GM15510 (cell line): ENCODE results near the gene ST6GAL1.
A peak's percentile ranks its signal among the peaks of the same experiment; 100 is the strongest.

Experiments used
- POLR2A ChIP-seq: IDR thresholded peaks from 3 replicates; pipeline ENCODE4 v1.6.1; 2011; ENCODE audit warnings: borderline replicate concordance; ENCODE audit not compliant: insufficient read length; ENCODE audit errors: extremely low read depth

The ST6GAL1 gene

DNA sequence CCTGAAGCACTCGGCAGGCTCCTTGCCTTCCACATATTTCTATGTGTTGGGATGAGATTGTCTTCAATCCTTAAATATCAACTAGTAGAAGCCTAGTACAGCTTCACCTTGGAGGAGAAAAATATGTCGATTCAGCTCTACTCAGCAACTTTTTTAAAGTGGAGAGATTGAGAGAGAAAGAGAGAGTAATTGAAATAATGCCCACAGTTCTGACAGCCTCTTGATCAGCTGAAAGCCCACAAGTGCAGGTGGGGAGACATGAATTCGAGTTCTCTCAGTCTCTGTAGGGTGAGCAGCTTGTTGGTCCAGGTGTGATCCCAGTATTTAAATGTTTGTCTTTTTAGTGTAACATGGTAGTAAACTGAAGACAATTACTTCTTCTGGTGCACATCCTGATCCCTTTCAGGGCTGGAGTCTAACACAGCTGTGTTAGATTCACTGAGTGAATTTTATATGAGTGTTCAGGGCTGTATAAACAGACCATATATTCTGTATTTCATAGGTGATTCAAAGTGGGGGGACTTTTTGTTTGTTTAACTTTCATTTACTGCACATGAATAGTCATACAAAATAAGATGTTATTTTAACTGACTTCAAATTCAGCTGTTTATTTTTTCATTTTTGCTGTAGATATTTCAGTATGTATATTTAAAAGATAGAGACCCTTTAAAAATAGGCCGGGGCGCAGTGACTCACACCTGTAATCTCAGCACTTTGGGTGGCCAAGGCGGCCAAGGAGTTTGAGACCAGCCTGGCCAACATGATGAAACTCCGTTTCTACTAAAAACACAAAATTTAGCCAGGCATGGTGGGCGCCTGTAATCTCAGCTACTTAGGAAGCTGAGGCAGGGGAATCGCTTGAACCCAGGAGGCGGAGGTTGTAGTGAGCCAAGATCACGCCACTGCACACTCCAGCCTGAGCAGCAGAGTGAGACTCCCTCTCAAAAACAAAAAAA, 64.0 kb downstream of the ST6GAL1 start:
- no peak for TF ChIP-seq POLR2A

DNA sequence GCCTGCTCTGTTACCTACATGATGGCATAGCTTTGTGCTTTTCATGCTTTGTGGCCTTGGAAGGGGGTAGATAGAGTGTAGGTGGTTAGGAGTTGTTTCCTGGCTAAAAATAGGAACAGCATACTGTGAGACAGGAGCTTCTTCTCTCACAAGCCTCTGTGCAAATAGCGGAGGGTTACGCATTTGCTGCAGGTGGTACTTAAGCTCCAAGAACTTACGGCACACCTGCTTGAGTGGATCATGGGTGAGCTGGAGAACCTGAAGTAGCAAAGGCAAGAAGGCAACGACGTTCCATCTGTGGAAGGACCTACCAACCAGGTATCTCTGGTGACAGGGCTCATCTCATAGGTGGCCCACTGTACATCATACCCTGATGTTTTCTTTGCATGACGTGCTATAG, 66.0 kb downstream of the ST6GAL1 start:
- peak; percentile 50 for TF ChIP-seq POLR2A

DNA sequence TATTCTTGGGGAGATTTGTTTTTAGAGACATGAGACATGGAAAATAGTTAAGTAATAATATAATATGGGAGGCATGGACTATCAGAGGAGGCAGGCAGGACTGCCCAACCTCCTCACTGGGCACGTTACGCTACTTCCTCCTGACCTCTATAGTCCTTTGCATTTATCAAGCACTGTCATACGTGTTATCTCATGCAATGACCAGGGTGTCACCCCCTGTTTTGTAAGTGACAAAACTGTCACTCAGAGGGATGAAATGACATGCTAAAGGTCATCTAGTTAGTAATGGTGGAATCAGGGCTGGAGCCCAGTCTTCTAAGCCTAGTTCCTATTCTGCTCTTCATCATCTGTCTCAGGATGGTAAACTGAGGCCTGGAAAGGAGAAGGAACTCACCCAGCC, 66.7 kb downstream of the ST6GAL1 start:
- TF ChIP-seq POLR2A: no peak

DNA sequence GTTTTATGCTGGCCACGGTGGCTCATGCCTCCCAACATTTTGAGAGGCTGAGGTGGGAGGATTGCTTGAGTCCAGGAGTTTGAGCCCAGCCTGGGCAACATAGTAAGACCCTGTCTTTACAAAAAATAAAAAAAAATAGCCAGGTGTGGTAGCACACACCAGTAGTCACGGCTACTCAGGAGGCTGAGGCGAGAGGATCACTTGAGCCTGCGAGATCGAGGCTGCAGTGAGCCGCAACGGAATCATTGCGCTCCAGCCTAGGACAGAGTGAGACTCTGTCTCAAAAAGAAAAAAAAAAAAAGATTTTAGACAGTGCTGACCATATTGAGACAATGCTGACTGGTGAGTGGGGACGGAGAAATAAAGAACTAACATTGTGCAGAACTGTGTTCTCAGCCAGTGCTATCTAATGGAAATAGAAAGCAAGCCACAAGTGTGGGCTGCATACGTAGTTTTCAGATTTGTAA, 67.2 kb downstream of the ST6GAL1 start:
- TF ChIP-seq POLR2A: no peak

DNA sequence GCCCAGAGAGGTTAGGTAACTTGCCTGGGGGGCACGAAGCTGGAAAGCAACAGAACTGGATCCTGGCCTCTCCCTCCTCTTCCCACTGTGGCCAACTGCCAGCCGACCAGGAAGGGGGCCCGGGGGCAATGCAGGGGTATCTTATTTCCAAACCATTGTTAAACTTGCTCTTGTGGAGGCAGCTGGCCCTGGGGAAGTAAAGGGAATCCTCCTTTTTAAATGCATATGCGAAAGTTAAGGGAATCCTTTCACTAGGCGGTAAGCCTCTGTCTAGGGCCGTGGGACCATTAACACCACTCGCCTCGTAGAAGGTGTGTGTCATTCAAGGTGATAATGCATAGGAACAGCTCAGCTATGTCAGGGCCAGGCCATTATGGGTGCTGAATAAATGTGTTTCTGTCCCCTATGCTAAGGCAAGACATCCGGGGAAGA, 68.6 kb downstream of the ST6GAL1 start:
- no peak for TF ChIP-seq POLR2A

DNA sequence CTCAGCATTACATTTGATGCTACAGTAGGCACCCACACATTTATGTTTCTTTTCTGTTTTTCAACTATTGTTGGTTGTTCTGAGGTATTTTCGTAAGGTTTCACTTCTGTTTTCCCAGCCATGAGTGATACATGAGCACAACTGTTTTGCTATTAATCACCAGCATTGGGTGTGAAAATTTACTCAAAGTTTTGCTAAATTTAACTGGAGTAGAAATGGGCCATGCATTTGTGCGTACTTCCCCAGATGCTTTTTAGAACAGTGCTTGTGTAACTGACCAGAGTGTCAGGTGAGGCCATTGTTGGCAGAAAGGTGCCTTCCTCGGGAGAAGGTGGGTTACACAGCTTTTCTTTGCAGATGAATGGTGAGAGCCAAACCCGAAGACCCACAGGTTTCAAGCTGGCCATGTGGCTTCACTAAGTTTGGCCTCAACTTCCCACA, 70.4 kb downstream of the ST6GAL1 start:
- TF ChIP-seq POLR2A: no peak

DNA sequence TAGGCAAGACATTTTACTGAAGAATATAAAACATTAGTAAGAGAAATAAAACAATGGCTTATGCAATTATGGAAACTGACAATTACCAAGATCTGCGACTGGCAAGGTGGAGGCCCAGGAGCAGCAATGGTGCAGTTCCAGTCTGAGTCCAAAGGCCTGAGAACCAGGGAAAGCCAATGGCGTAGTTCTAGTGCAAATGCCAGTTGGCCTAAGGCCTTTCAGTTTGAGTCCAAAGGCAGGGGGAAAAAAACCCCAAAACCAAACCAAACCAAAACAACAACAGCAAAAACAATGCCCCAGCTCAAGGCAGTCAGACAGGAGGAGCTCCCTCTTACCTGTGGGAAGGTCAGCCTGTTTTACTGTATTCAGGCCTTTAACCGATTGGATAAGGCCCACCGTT, 72.6 kb downstream of the ST6GAL1 start:
- no peak for TF ChIP-seq POLR2A

DNA sequence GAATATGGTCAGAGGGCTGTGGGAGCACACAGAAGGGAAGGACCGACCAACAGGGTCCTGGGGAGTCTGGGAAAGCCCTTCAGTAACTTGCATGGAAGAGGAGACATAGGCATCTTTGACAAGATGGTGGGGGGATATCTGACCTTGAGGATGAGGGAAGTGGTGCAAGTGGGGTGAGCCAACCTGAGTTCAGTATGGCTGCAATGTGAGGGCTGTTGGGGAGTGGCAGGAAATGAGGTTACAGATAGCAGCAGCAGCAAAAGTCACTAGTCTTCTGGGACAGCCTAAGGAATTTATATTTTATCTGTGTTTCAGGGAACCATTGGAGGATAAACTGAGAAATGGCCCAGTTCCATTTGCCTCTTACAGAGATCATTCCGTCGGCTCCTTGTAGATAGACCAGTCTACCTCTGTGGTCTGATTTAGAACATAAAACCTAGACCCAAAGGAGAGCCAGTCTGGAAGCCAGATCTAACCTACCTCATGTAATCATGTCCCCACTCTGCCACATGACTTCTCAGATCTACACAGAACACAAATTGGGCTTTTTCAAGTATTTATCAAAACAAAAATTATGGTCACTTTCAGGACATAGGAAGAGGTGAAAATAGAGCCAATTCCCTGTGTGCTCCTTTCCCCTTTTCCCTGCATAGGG, 75.6 kb downstream of the ST6GAL1 start:
- TF ChIP-seq POLR2A: no peak

DNA sequence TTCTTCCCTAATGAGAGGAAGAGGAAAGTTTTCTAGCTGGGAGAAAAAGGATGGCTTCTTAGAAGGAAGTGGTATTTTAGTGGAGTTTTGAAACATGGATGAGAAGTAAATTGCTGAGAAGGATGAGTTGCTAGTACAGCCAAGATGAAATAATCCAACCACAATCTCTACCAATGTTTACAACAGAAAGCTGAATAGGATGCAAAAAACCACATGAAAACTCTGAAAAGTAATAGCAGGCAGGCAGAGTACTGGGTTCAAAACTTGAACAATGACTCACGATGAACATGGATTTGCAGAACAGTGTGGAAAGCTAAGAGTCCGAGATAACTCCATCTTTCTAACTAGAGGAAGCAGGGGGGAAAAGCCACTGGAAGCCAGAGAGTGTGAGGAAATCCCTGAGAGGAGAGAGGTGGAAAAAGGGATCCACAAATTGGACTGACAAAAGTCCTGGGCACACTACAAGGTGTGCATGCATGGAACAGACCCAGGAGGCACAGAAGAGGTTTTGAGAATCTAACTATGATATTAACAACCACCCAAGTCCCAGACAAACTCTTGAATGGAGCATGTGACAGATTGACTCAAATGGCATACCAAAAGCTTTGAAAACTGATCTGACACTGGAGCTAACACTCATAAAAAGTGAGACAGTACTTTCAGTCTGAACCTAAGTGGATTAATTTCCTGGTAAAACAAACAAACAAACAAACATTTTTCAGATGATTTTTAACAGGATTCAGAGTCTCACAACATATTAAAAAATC, 76.7 kb downstream of the ST6GAL1 start:
- no peak for TF ChIP-seq POLR2A

DNA sequence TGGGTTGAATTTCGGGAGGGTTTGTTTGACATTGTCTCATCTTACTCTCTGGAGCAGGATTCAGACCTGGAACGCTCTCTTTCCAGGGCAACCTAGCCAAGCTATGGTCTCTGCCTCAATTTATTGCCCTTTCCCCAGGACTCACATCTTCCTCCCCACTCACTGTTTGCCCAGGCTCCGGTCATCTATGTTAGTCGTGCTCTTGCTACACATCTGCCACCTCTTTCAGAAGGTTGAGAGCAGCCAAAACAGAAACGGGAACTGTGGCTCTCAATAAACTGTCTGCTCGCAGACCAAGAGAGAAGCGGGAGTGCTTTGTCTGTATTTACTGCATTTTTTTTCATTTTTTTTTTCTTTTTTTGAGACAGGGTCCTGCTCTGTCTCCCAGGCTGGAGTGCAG, 81.6 kb downstream of the ST6GAL1 start:
- no peak for TF ChIP-seq POLR2A

DNA sequence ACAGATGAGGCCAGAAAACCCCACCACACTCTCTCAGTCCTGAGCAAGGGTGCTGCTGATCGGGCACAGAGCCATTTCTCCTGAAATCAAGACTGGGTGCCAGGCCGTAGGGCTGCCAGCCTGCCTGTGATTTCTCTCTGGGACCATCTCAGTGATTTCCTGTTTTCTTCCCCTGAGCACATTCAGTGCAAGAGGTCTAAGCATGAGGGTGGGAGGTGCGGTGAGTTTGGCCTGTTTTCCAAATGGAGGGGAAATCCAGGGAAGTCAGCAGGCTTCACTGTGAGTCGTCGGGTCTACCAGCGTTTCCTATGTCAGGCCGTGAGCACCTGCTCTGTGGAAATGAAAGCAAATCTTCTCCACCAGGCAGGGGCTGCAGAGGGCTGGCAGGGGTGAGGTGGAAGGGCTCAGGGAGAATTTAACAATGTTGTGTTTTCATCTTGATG, 82.3 kb downstream of the ST6GAL1 start:
- no peak for TF ChIP-seq POLR2A

DNA sequence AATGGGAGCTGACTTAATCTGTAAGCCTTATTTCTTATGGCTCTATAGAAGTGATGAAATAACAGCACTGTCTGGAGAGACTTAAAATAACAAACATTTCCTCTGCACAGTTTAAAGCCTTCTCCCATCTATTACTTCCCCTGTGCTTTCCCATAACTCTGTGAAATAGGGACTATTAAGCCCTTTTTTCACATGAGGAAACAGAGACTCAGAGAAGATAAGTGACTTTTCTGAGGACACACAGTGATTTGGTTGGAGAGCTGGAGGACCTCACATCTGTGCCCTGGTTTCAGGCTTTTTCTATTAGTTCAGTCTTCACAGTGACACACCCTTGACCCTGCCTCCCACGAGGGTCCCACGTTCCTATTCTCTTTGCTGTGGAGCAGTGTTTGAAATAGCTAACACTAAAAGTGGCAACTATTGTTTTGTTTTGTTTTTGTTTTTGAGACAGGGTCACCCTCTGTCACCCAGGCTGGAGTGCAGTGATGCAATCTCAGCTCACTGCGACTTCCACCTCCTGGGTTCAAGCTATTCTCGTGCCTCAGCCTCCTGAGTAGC, 82.9 kb downstream of the ST6GAL1 start:
- TF ChIP-seq POLR2A: no peak

DNA sequence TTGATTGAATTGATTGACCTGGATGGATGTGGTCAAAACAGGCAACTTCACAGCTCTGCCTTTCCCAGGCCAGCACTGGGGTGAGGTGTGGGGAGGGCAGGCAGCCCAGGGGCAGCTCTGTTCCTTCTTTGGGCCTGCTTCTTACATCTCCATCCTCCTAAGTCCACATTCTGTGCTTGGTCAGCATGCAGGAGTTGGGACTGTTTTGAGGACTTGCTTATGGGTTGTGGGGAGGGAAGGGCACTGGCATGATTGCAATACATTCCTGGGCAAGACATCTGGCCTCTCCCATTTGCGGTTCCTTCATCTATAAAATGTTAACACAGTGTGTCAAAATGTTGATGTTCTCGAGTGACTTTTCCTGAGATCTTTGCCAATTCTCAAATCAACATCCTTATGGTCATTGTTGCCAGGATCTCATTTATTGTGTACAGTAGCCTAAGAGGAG, 84.1 kb downstream of the ST6GAL1 start:
- no peak for TF ChIP-seq POLR2A

DNA sequence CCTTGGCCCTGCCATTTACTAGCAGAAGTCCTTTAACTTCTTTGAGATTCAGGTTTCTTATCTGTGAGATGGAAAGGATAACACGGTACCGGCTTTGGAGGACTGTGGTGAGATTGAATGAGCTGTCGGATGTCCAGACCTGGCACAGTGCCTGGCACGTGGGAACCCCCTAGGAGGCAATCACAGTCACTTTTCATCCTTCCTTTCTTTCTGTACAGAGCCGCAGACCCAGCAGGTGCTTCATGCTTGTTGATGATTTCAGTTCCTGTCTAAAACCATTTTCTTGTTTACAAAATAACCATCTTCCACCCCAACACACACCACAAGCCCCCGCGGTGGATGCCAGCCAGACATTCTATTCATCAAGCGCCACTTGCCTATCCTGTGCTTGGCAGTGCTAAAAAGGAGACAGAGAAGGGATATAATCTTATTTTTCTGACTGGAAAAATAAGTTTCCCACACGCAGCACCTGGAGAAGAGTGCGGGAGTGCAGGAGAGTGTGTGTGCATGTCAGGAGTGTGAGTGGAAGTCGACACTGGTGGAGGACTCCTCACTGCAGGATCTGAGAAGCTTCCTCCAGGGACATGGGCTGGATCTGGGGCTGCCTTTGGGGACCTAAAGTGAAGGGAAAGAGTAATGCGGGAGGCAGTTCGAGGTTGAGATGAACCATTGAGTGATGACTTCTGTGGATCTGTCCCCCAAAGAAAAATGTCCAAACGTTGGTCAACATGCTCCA, 85.7 kb downstream of the ST6GAL1 start:
- no peak for TF ChIP-seq POLR2A
